Left ventricle myocardium inferior (tissue), 1 donor: ENCODE results near the gene FBXO30. TPM values are rescaled to one million over a fixed set of nuclear protein-coding genes. Genes with fewer than 3 reads are reported as not detected.

Experiments
- DNase-seq: peaks from one replicate; pipeline ENCODE4 v3.0.0-alpha.2; 2020
- H3K27ac ChIP-seq: fragments of 200-600 bp; replicated peaks from 2 replicates; pipeline ENCODE4 v1.8.0; 2021
- H3K27me3 ChIP-seq: fragments of 200-600 bp; 2 replicates; pipeline ENCODE4 v1.8.0; 2021; ENCODE audit warnings: low read depth
- H3K36me3 ChIP-seq: fragments of 200-600 bp; 2 replicates; pipeline ENCODE4 v1.8.0; 2021
- H3K4me1 ChIP-seq: fragments of 200-600 bp; 2 replicates; pipeline ENCODE4 v1.8.0; 2021
- H3K4me3 ChIP-seq: fragments of 200-600 bp; 2 replicates; pipeline ENCODE4 v1.8.0; 2021; ENCODE audit warnings: mild to moderate bottlenecking, moderate library complexity
- H3K9me3 ChIP-seq: fragments of 200-600 bp; replicated peaks from 2 replicates; pipeline ENCODE4 v1.8.0; 2021
- CTCF ChIP-seq: fragments of 200-600 bp; IDR thresholded peaks from 2 replicates; pipeline ENCODE4 v1.8.0; 2021; ENCODE audit warnings: antibody characterized with exemption, mild to moderate bottlenecking, borderline replicate concordance
- intact Hi-C: fragments of 100-400 bp; cut with micrococcal nuclease; formaldehyde crosslinking; loops from one replicate; pipeline ENCODE4 v1.11.0; 2022
- total RNA-seq: library from RNA; stranded (reverse); fragmentation: NEBNext Ultra II Directional; extraction: Animal tissue kit (Norgen Biotek cat#: 25700); gene quantifications from one replicate; pipeline ENCODE4 v1.2.1, GENCODE V29; 2021
- donor health status: DM: no; HTN: yes; CAD: no; lungs with severe emphysema.

Gene FBXO30
- total RNA-seq, 1 donor from 2014 or later = 16.7 TPM

- Histone ChIP-seq H3K4me1 (peaks cover 67% of the 10 kb centered on the region), H3K27ac (no peak overlapping the region), H3K27me3 (no peaks in the 10 kb centered on the region), H3K36me3 (no peaks in the 10 kb centered on the region), H3K9me3 (no peaks in the 10 kb centered on the region), H3K4me3 (peak overlapping the region; percentile 79)
- intact Hi-C loops = no loop called here
- DNase-seq = no peak
- no peak for TF ChIP-seq CTCF
These were observed 1.8 kb upstream of the FBXO30 start for GRCh38 chr6:145816392-145816791.

GRCh38 chr6:145815309-145816274 is 997 bp upstream of the FBXO30 start:
- Histone ChIP-seq H3K27ac (peak overlapping the region; percentile 97), H3K9me3 (no peaks in the 10 kb centered on the region), H3K4me1 (peaks cover 75% of the 10 kb centered on the region), H3K27me3 (no peaks in the 10 kb centered on the region), H3K4me3 (peak overlapping the region; percentile 79), H3K36me3 (no peaks in the 10 kb centered on the region)
- intact Hi-C loops = no loop called here
- no peak for TF ChIP-seq CTCF
- DNase-seq = peak; percentile 16

GRCh38 chr6:145814035-145814500 is 527 bp downstream of the FBXO30 start:
- H3K27me3 ChIP-seq = no peaks in the 10 kb centered on the region
- no peak for TF ChIP-seq CTCF
- peak; percentile 33 for DNase-seq
- H3K36me3 ChIP-seq = no peaks in the 10 kb centered on the region
- H3K27ac ChIP-seq = peak overlapping the region; percentile 97
- H3K9me3 ChIP-seq = no peaks in the 10 kb centered on the region
- peak overlapping the region; percentile 79 for H3K4me3 ChIP-seq
- intact Hi-C loops = no loop called here
- H3K4me1 ChIP-seq = peaks cover 84% of the 10 kb centered on the region

GRCh38 chr6:145813285-145814034 is 1.1 kb downstream of the FBXO30 start:
- no peak for TF ChIP-seq CTCF
- Histone ChIP-seq H3K4me3 (peak overlapping the region; percentile 79), H3K27me3 (no peaks in the 10 kb centered on the region), H3K27ac (peak overlapping the region; percentile 97), H3K4me1 (peaks cover 88% of the 10 kb centered on the region), H3K36me3 (no peaks in the 10 kb centered on the region), H3K9me3 (no peaks in the 10 kb centered on the region)
- DNase-seq = no peak
- intact Hi-C loops = no loop called here

GRCh38 chr6:145811741-145812140 is 2.9 kb downstream of the FBXO30 start:
- Histone ChIP-seq H3K27ac (peak overlapping the region; percentile 20), H3K9me3 (no peaks in the 10 kb centered on the region), H3K27me3 (no peaks in the 10 kb centered on the region), H3K4me1 (peaks cover 85% of the 10 kb centered on the region), H3K36me3 (no peaks in the 10 kb centered on the region), H3K4me3 (peak overlapping the region; percentile 79)
- DNase-seq = no peak
- intact Hi-C loops = no loop called here
- no peak for TF ChIP-seq CTCF
